Measurements from ENCODE around the gene TBC1D22A. TPM values are rescaled to one million over a fixed set of nuclear protein-coding genes. Genes with fewer than 3 reads are reported as not detected.

The TBC1D22A gene
- total RNA-seq, 6 donors from 2014 or later = 27.1 to 48.2 (median 35.3) TPM

- DNase-seq = no peak
- Histone ChIP-seq H3K4me1 (peaks cover 4 to 31% (median 15%) of the 10 kb centered on the region in 4 donors), H3K27ac (peak overlapping the region in 1 of 4 donors; percentile 71), H3K4me3 (no peak overlapping the region), H3K27me3 (no peaks in the 10 kb centered on the region), H3K36me3 (peaks cover 0 to 27% (median 7%) of the 10 kb centered on the region in 4 donors), H3K9me3 (no peaks in the 10 kb centered on the region)
- TF ChIP-seq CTCF (IDR thresholded peaks at IDR 0.05) (no peak), POLR2A (IDR thresholded peaks at IDR 0.05) (no peak), POLR2AphosphoS5 (IDR thresholded peaks at IDR 0.05) (no peak), EP300 (IDR thresholded peaks at IDR 0.05) (no peak)
- no peak for ATAC-seq (ENCODE audit: low FRiP score in 2 of 2)
- 88% methylated on average over 12 to 13 of the region's 13 CpGs for WGBS, 2 donors
Measured at GRCh38 chr22:46896568-46897245, 134.3 kb downstream of the TBC1D22A start.

- 86 to 90% methylated on average over 4 of the region's 4 CpGs for WGBS, 2 donors
- Histone ChIP-seq H3K9me3 (no peaks in the 10 kb centered on the region), H3K4me3 (no peak overlapping the region), H3K4me1 (peaks cover 4 to 31% (median 15%) of the 10 kb centered on the region in 4 donors), H3K27ac (no peak overlapping the region), H3K27me3 (no peaks in the 10 kb centered on the region), H3K36me3 (peaks cover 0 to 22% (median 9%) of the 10 kb centered on the region in 4 donors)
- DNase-seq (no peak), ATAC-seq (ENCODE audit: low FRiP score in 2 of 2) (no peak)
- TF ChIP-seq POLR2AphosphoS5 (IDR thresholded peaks at IDR 0.05) (no peak), EP300 (IDR thresholded peaks at IDR 0.05) (no peak), POLR2A (IDR thresholded peaks at IDR 0.05) (no peak), CTCF (IDR thresholded peaks at IDR 0.05) (no peak)
Measured at GRCh38 chr22:46897246-46897623, 134.8 kb downstream of the TBC1D22A start.

GRCh38 chr22:46900549-46900948 is 138.1 kb downstream of the TBC1D22A start:
- Histone ChIP-seq H3K36me3 (peaks cover 0 to 11% (median 4%) of the 10 kb centered on the region in 4 donors), H3K27ac (no peak overlapping the region), H3K4me3 (no peak overlapping the region), H3K4me1 (peaks cover 0 to 13% (median 4%) of the 10 kb centered on the region in 4 donors), H3K27me3 (no peaks in the 10 kb centered on the region), H3K9me3 (no peaks in the 10 kb centered on the region)
- DNase-seq (no peak), ATAC-seq (ENCODE audit: low FRiP score in 2 of 2) (no peak)
- 64 to 71% methylated on average over 5 of the region's 5 CpGs for WGBS, 2 donors
- TF ChIP-seq POLR2A (IDR thresholded peaks at IDR 0.05) (no peak), EP300 (IDR thresholded peaks at IDR 0.05) (no peak), POLR2AphosphoS5 (IDR thresholded peaks at IDR 0.05) (no peak), CTCF (IDR thresholded peaks at IDR 0.05) (no peak)

- ATAC-seq (ENCODE audit: low FRiP score in 2 of 2) (no peak), DNase-seq (no peak)
- 87 to 88% methylated on average over 14 of the region's 14 CpGs for WGBS, 2 donors
Measured at GRCh38 chr22:46902436-46902835, 140.0 kb downstream of the TBC1D22A start.

More at GRCh38 chr22:46902436-46902835, 140.0 kb downstream of the TBC1D22A start:
- TF ChIP-seq POLR2A (IDR thresholded peaks at IDR 0.05) (no peak), POLR2AphosphoS5 (IDR thresholded peaks at IDR 0.05) (no peak), EP300 (IDR thresholded peaks at IDR 0.05) (no peak), CTCF (IDR thresholded peaks at IDR 0.05) (no peak)
- Histone ChIP-seq H3K4me1 (no peaks in the 10 kb centered on the region), H3K27ac (no peak overlapping the region), H3K9me3 (no peaks in the 10 kb centered on the region), H3K4me3 (no peak overlapping the region), H3K36me3 (peaks cover 0 to 11% (median 4%) of the 10 kb centered on the region in 4 donors), H3K27me3 (no peaks in the 10 kb centered on the region)

Measured in upper lobe of left lung (tissue), 6 donors.